CD4-positive, alpha-beta memory T cell (primary cell): Measurements from ENCODE around the gene GANAB. TPM values are rescaled to one million over a fixed set of nuclear protein-coding genes. Genes with fewer than 3 reads are reported as not detected.

Source experiments
- CTCF ChIA-PET: fragments of 350-600 bp; sonication (Branson Sonifier 250); formaldehyde crosslinking; loops from one replicate; lab custom pipeline; 2021; ENCODE audit warnings: inconsistent platforms; ENCODE audit not compliant: partially characterized antibody; lab: Charles Lee
- POLR2A ChIA-PET: fragments of 350-600 bp; sonication (Branson Sonifier 250); formaldehyde crosslinking; loops from one replicate; lab custom pipeline; 2021; ENCODE audit not compliant: partially characterized antibody; lab: Charles Lee
- DNase-seq, 5 donors: peaks; one replicate each; pipeline versions ENCODE4 v3.0.0 to v3.0.0-alpha.2; 2020 to 2022; ENCODE audit warnings: mixed read lengths in 1 of 5
- H3K27ac ChIP-seq: one replicate; pipeline ENCODE4 v1.7.0; 2013; ENCODE audit warnings: low read depth, low read length
- H3K27me3 ChIP-seq: 2 replicates; pipeline ENCODE4 v1.7.0; 2013; ENCODE audit warnings: mild to moderate bottlenecking, low read length, moderate library complexity; ENCODE audit not compliant: insufficient read depth
- H3K36me3 ChIP-seq: 2 replicates; pipeline ENCODE4 v1.7.0; 2013; ENCODE audit warnings: mild to moderate bottlenecking, low read length, moderate library complexity; ENCODE audit not compliant: insufficient read depth
- H3K4me1 ChIP-seq: 2 replicates; pipeline ENCODE4 v1.7.0; 2013; ENCODE audit warnings: mild to moderate bottlenecking, low read length, moderate library complexity; ENCODE audit not compliant: insufficient read depth
- H3K4me3 ChIP-seq, 2 donors: one replicate each; pipeline ENCODE4 v1.7.0; 2013; ENCODE audit warnings: low read length in 2 of 2, mild to moderate bottlenecking in 1 of 2
- H3K9me3 ChIP-seq, 2 donors: one replicate each; pipeline ENCODE4 v1.7.0; 2013; ENCODE audit warnings: low read length in 2 of 2, control low read depth in 1 of 2; ENCODE audit not compliant: control insufficient read depth in 1 of 2
- H3K27ac Mint-ChIP-seq, 7 donors: one replicate each; pipeline ENCODE4 v1.8.0; 2020 to 2021; ENCODE audit warnings: mixed read lengths in 7 of 7, mild to moderate bottlenecking in 6 of 7, inconsistent platforms in 3 of 7, moderate library complexity in 3 of 7
- H3K27me3 Mint-ChIP-seq, 2 donors: one replicate each; pipeline ENCODE4 v1.8.0; 2020 to 2021; ENCODE audit warnings: mixed read lengths in 2 of 2
- H3K36me3 Mint-ChIP-seq, 2 donors: one replicate each; pipeline ENCODE4 v1.8.0; 2020 to 2021; ENCODE audit warnings: mixed read lengths in 2 of 2, inconsistent platforms in 1 of 2, mild to moderate bottlenecking in 1 of 2
- H3K4me1 Mint-ChIP-seq, 4 donors: one replicate each; pipeline ENCODE4 v1.8.0; 2020 to 2021; ENCODE audit warnings: mixed read lengths in 4 of 4, mild to moderate bottlenecking in 1 of 4
- H3K4me3 Mint-ChIP-seq, 8 donors: one replicate each; pipeline ENCODE4 v1.8.0; 2020 to 2021; ENCODE audit warnings: mixed read lengths in 8 of 8, mild to moderate bottlenecking in 7 of 8, moderate library complexity in 6 of 8, inconsistent platforms in 3 of 8
- H3K9me3 Mint-ChIP-seq, 8 donors: one replicate each; pipeline ENCODE4 v1.8.0; 2020 to 2021; ENCODE audit warnings: mixed read lengths in 8 of 8, mild to moderate bottlenecking in 5 of 8, inconsistent platforms in 3 of 8, moderate library complexity in 1 of 8
- intact Hi-C: fragments of 100-400 bp; cut with micrococcal nuclease; formaldehyde crosslinking; loops from one replicate; pipeline ENCODE4 v1.15.1; 2023
- polyA plus RNA-seq, 2 donors: library from polyadenylated mRNA; unstranded; fragments of 300-500 nt; fragmentation: Illumina TruSeq; gene quantifications; one replicate each; pipeline ENCODE4 v1.2.3, GENCODE V29; 2021
- total RNA-seq, 2 experiments: library from RNA; stranded (reverse); gene quantifications; one replicate each; pipeline ENCODE4 v1.2.3, GENCODE V29; 2021

Gene GANAB
- total and polyA plus RNA-seq, 4 experiments from 2014 or later: 122 to 262 (median 201) TPM

- Histone ChIP-seq H3K9me3 (no peaks in the 10 kb centered on the region), H3K27me3 (no peaks in the 10 kb centered on the region), H3K4me3 (no peak overlapping the region), H3K27ac (no peak overlapping the region), H3K4me1 (peaks cover 49% of the 10 kb centered on the region), H3K36me3 (peaks cover 16% of the 10 kb centered on the region)
- ChIA-PET POLR2A (interaction anchor here (0.7 to 11.8 kb wide), 8 partner anchors 9 to 87 kb away, joined by 3 to 162 read pairs (median 8); partner anchors contain the start of genes C11orf98, CSKMT, HNRNPUL2 and INTS5), CTCF (interaction anchor here (1.9 kb wide), 1 partner anchor 52 kb away, joined by 5 read pairs; no protein-coding TSS in a partner anchor)
- intact Hi-C loops: no loop called here
- peak overlapping the region in 6 of 7 donors; percentile 22 to 84 (median 54) for H3K27ac Mint-ChIP-seq
- H3K4me1 Mint-ChIP-seq: peaks cover 20 to 48% (median 34%) of the 10 kb centered on the region in 4 donors
- H3K4me3 Mint-ChIP-seq: peak overlapping the region in 5 of 8 donors; percentile 21 to 64 (median 28)
- no peaks in the 10 kb centered on the region for H3K27me3 Mint-ChIP-seq
- no peak for DNase-seq
- no peaks in the 10 kb centered on the region for H3K9me3 Mint-ChIP-seq
- peaks cover 8 to 33% of the 10 kb centered on the region in 2 donors for H3K36me3 Mint-ChIP-seq
These were observed 2.2 kb downstream of the GANAB start for GRCh38 chr11:62644220-62644619.

GRCh38 chr11:62632492-62632891, 13.9 kb downstream of the GANAB start:
- Histone ChIP-seq H3K27ac (no peak overlapping the region), H3K9me3 (no peaks in the 10 kb centered on the region), H3K4me1 (peaks cover 5% of the 10 kb centered on the region), H3K36me3 (peaks cover 75% of the 10 kb centered on the region), H3K4me3 (no peak overlapping the region), H3K27me3 (no peaks in the 10 kb centered on the region)
- H3K9me3 Mint-ChIP-seq: no peaks in the 10 kb centered on the region
- peaks cover 70 to 74% of the 10 kb centered on the region in 2 donors for H3K36me3 Mint-ChIP-seq
- H3K27me3 Mint-ChIP-seq: no peaks in the 10 kb centered on the region
- no peak overlapping the region for H3K4me3 Mint-ChIP-seq
- intact Hi-C loops: no loop called here
- DNase-seq: no peak
- ChIA-PET CTCF (no interaction called here), POLR2A (interaction anchor here (1.1 to 2.1 kb wide), 4 partner anchors 9 to 40 kb away, joined by 3 to 8 read pairs (median 6); partner anchors contain the start of genes B3GAT3 and GANAB)
- peak overlapping the region in 5 of 7 donors; percentile 35 to 80 (median 62) for H3K27ac Mint-ChIP-seq
- peaks cover 6 to 16% (median 9%) of the 10 kb centered on the region in 4 donors for H3K4me1 Mint-ChIP-seq

- H3K4me3 Mint-ChIP-seq: no peak overlapping the region
- ChIA-PET POLR2A (interaction anchor here (1.2 to 2.7 kb wide), 2 partner anchors 19 to 25 kb away, joined by 3 to 12 read pairs; partner anchors contain the start of genes GANAB and INTS5), CTCF (interaction anchor here (0.9 kb wide), 1 partner anchor 36 kb away, joined by 4 read pairs; the partner anchor contains the start of gene TUT1)
- Histone ChIP-seq H3K4me1 (no peaks in the 10 kb centered on the region), H3K36me3 (peaks cover 71% of the 10 kb centered on the region), H3K4me3 (no peak overlapping the region), H3K27ac (no peak overlapping the region), H3K27me3 (no peaks in the 10 kb centered on the region), H3K9me3 (no peaks in the 10 kb centered on the region)
- H3K27ac Mint-ChIP-seq: peak overlapping the region in 6 of 7 donors; percentile 3 to 83 (median 52)
- no peaks in the 10 kb centered on the region for H3K27me3 Mint-ChIP-seq
- H3K36me3 Mint-ChIP-seq: peaks cover 53 to 72% of the 10 kb centered on the region in 2 donors
- intact Hi-C loops: no loop called here
- H3K9me3 Mint-ChIP-seq: no peaks in the 10 kb centered on the region
- H3K4me1 Mint-ChIP-seq: peaks cover 0 to 4% (median 2%) of the 10 kb centered on the region in 4 donors
- no peak for DNase-seq
These were observed 18.7 kb downstream of the GANAB start for GRCh38 chr11:62627713-62628112.

- Mint-ChIP-seq H3K27ac (peak overlapping the region; percentile 91 to 99 (median 96)), H3K4me3 (peak overlapping the region; percentile 86 to 97 (median 90)), H3K27me3 (no peaks in the 10 kb centered on the region), H3K9me3 (no peaks in the 10 kb centered on the region), H3K36me3 (peaks cover 20 to 41% of the 10 kb centered on the region in 2 donors), H3K4me1 (peaks cover 19 to 29% (median 20%) of the 10 kb centered on the region in 4 donors)
- ChIA-PET POLR2A (interaction anchor here (0.6 to 8.0 kb wide), 32 partner anchors 9 to 233 kb away, joined by 3 to 114 read pairs (median 8); partner anchors contain the start of genes C11orf98, CSKMT, EEF1G and EML3), CTCF (interaction anchor here (0.8 to 2.0 kb wide), 9 partner anchors 11 to 71 kb away, joined by 3 to 23 read pairs (median 4); partner anchors contain the start of genes C11orf98, CSKMT, INTS5 and MTA2)
- DNase-seq: no peak
- no peaks in the 10 kb centered on the region for H3K27me3 ChIP-seq
- no peak overlapping the region for H3K4me3 ChIP-seq
- intact Hi-C loops: loop anchor here (1.0 to 2.0 kb wide), 4 partner anchors 24 to 42 kb away; partner anchors contain the start of genes C11orf98, CSKMT, GANAB and INTS5
- peaks cover 26% of the 10 kb centered on the region for H3K36me3 ChIP-seq
- H3K27ac ChIP-seq: peak overlapping the region; percentile 94
- H3K4me1 ChIP-seq: peaks cover 26% of the 10 kb centered on the region
- H3K9me3 ChIP-seq: no peaks in the 10 kb centered on the region
These were observed 23.8 kb downstream of the GANAB start for GRCh38 chr11:62622476-62623089.

- H3K9me3 ChIP-seq: no peaks in the 10 kb centered on the region
- Mint-ChIP-seq H3K36me3 (peaks cover 15 to 38% of the 10 kb centered on the region in 2 donors), H3K9me3 (no peaks in the 10 kb centered on the region), H3K4me1 (peaks cover 19 to 29% (median 20%) of the 10 kb centered on the region in 4 donors), H3K27me3 (no peaks in the 10 kb centered on the region), H3K4me3 (peak within 1 kb of the TSS; percentile 89 to 98 (median 95)), H3K27ac (peak within 1 kb of the TSS; percentile 91 to 99 (median 98))
- peak; percentile 95 to 99 (median 96) for DNase-seq
- H3K4me3 ChIP-seq: peak within 1 kb of the TSS; percentile 83 to 89
- peaks cover 26% of the 10 kb centered on the region for H3K4me1 ChIP-seq
- ChIA-PET CTCF (interaction anchor here (0.6 to 2.0 kb wide), 9 partner anchors 20 to 64 kb away, joined by 3 to 23 read pairs (median 3); partner anchors contain the start of genes C11orf98, CSKMT, INTS5 and MTA2), POLR2A (interaction anchor here (0.6 to 8.0 kb wide), 36 partner anchors 8 to 234 kb away, joined by 3 to 114 read pairs (median 7); partner anchors contain the start of genes C11orf98, CSKMT, EEF1G and EML3)
- H3K27me3 ChIP-seq: no peaks in the 10 kb centered on the region
- intact Hi-C loops: loop anchor here (1.0 to 2.0 kb wide), 5 partner anchors 9 to 43 kb away; partner anchors contain the start of genes C11orf98, CSKMT, GANAB and INTS5
- H3K27ac ChIP-seq: peak within 1 kb of the TSS; percentile 94
- peaks cover 20% of the 10 kb centered on the region for H3K36me3 ChIP-seq
These were observed 24.6 kb downstream of the GANAB start, which contains the start of gene B3GAT3 for GRCh38 chr11:62621567-62622470. B3GAT3 (minus strand) TSS chr11:62621986; CDS start chr11:62621947, 39 bp downstream.

GRCh38 chr11:62621027-62621566, 25.3 kb downstream of the GANAB start:
- no peaks in the 10 kb centered on the region for H3K27me3 Mint-ChIP-seq
- peaks cover 19 to 29% (median 20%) of the 10 kb centered on the region in 4 donors for H3K4me1 Mint-ChIP-seq
- Histone ChIP-seq H3K9me3 (no peaks in the 10 kb centered on the region), H3K4me3 (peak overlapping the region; percentile 83 to 89), H3K36me3 (peaks cover 20% of the 10 kb centered on the region), H3K27ac (peak overlapping the region; percentile 94), H3K27me3 (no peaks in the 10 kb centered on the region), H3K4me1 (peaks cover 26% of the 10 kb centered on the region)
- DNase-seq: no peak
- POLR2A ChIA-PET: interaction anchor here (0.6 to 8.0 kb wide), 29 partner anchors 8 to 220 kb away, joined by 3 to 114 read pairs (median 8); partner anchors contain the start of genes C11orf98, CSKMT, EEF1G and EML3
- peak overlapping the region; percentile 91 to 99 (median 98) for H3K27ac Mint-ChIP-seq
- peak overlapping the region; percentile 89 to 98 (median 95) for H3K4me3 Mint-ChIP-seq
- H3K36me3 Mint-ChIP-seq: peaks cover 10 to 36% of the 10 kb centered on the region in 2 donors
- intact Hi-C loops: loop anchor here (1.0 kb wide), 1 partner anchor 8 kb away; the partner anchor contains the start of gene ROM1
- H3K9me3 Mint-ChIP-seq: no peaks in the 10 kb centered on the region
- CTCF ChIA-PET: interaction anchor here (0.6 to 2.0 kb wide), 5 partner anchors 22 to 64 kb away, joined by 3 to 23 read pairs (median 4); partner anchors contain the start of genes INTS5 and TUT1
